OCI-LY7 (cell line): Measurements from ENCODE around the gene TTC7B. TPM values are rescaled to one million over a fixed set of nuclear protein-coding genes. Genes with fewer than 3 reads are reported as not detected.

Source experiments
- BruUV-seq: library from RNA; stranded (reverse); fragments of 400-500 nt; replicated peaks from 2 replicates; lab custom pipeline; 2021; lab: Mats Ljungman, UMichigan
- CTCF ChIA-PET: fragments of 300-600 bp; sonication (Branson Sonifier 250); formaldehyde crosslinking; loops from one replicate; lab custom pipeline; 2022; ENCODE audit warnings: antibody characterized with exemption; ENCODE audit not compliant: unreplicated experiment; lab: Charles Lee
- POLR2A ChIA-PET: fragments of 300-600 bp; sonication (Branson Sonifier 250); formaldehyde crosslinking; loops from one replicate; lab custom pipeline; 2022; ENCODE audit warnings: antibody characterized with exemption; lab: Charles Lee
- DNase-seq: peaks from one replicate; pipeline ENCODE4 v3.0.0-alpha.2; 2015; ENCODE audit warnings: low spot score
- H2AFZ ChIP-seq: fragments of 200-600 bp; sonication (generic), shearing (Covaris generic); 2 replicates; pipeline ENCODE4 v1.6.1; 2014; ENCODE audit warnings: mild to moderate bottlenecking, antibody characterized with exemption, low read length, moderate library complexity
- H3K27ac ChIP-seq: fragments of 200-600 bp; sonication (generic); 2 replicates; pipeline ENCODE4 v1.5.1; 2014; ENCODE audit warnings: mixed run types, low read depth, mild to moderate bottlenecking, moderate library complexity, low read length, inconsistent platforms; ENCODE audit not compliant: poor library complexity, severe bottlenecking
- H3K36me3 ChIP-seq: fragments of 200-600 bp; sonication (generic); 2 replicates; pipeline ENCODE4 v1.6.1; 2014; ENCODE audit warnings: mild to moderate bottlenecking, antibody characterized with exemption, low read length, moderate library complexity, mixed read lengths; ENCODE audit not compliant: insufficient read depth
- H3K4me1 ChIP-seq: fragments of 200-600 bp; sonication (generic); 2 replicates; pipeline ENCODE4 v1.5.1; 2014; ENCODE audit warnings: mild to moderate bottlenecking, low read length; ENCODE audit not compliant: insufficient read depth, poor library complexity, severe bottlenecking
- H3K4me2 ChIP-seq: fragments of 200-600 bp; sonication (generic); 2 replicates; pipeline ENCODE4 v1.6.1; 2014; ENCODE audit warnings: mild to moderate bottlenecking, low read length
- H3K4me3 ChIP-seq: fragments of 200-600 bp; sonication (generic); 2 replicates; pipeline ENCODE4 v1.5.1; 2014; ENCODE audit warnings: mild to moderate bottlenecking, low read depth, low read length; ENCODE audit not compliant: poor library complexity, severe bottlenecking
- H3K79me2 ChIP-seq: fragments of 200-600 bp; sonication (generic); 2 replicates; pipeline ENCODE4 v1.6.1; 2016; ENCODE audit warnings: low read depth, mild to moderate bottlenecking, low read length, moderate library complexity, mixed read lengths; ENCODE audit not compliant: insufficient read depth
- H3K9me2 ChIP-seq: fragments of 200-600 bp; sonication (generic); 2 replicates; pipeline ENCODE4 v1.6.1; 2016; ENCODE audit warnings: mild to moderate bottlenecking, low read length, mixed read lengths; ENCODE audit not compliant: insufficient read depth
- H3K9me3 ChIP-seq: fragments of 200-600 bp; sonication (generic); 2 replicates; pipeline ENCODE4 v1.6.1; 2014; ENCODE audit warnings: mild to moderate bottlenecking, mixed run types, low read length, mixed read lengths
- H4K20me1 ChIP-seq: fragments of 200-600 bp; sonication (generic); 2 replicates; pipeline ENCODE4 v1.6.1; 2014; ENCODE audit warnings: mild to moderate bottlenecking, antibody characterized with exemption, low read length, moderate library complexity, mixed read lengths; ENCODE audit not compliant: insufficient read depth
- EZH2phosphoT487 ChIP-seq: fragments of 200-600 bp; sonication (generic); IDR thresholded peaks from 2 replicates; pipeline ENCODE4 v1.6.1; 2018; ENCODE audit warnings: low read depth, borderline replicate concordance, mild to moderate bottlenecking, mixed run types, antibody characterized with exemption, low read length, moderate library complexity, mixed read lengths
- intact Hi-C: fragments of 100-400 bp; cut with micrococcal nuclease; formaldehyde crosslinking; loops from one replicate; pipeline ENCODE4 v1.10.0; 2022; ENCODE audit not compliant: unreplicated experiment
- total RNA-seq, 2 experiments: library from RNA; depleted of rRNA in 1 of 2; stranded (reverse); fragments of >200 nt in 1 of 2; shearing (Covaris generic) in 1 of 2; gene quantifications; 2 replicates each; pipeline ENCODE4 v1.2.3, GENCODE V29; 2014 to 2022
- TF ChIP-seq, protein P1 (sequence below): fragments of 200-600 bp; sonication (generic); conservative IDR thresholded peaks from 2 replicates; pipeline ENCODE4 v1.5.1; 2014; ENCODE audit warnings: mild to moderate bottlenecking, antibody characterized with exemption, low read length, moderate library complexity, mixed read lengths

TTC7B gene
- total RNA-seq, 2 experiments from 2014 or later = 0.19 to 0.51 TPM

DNA sequence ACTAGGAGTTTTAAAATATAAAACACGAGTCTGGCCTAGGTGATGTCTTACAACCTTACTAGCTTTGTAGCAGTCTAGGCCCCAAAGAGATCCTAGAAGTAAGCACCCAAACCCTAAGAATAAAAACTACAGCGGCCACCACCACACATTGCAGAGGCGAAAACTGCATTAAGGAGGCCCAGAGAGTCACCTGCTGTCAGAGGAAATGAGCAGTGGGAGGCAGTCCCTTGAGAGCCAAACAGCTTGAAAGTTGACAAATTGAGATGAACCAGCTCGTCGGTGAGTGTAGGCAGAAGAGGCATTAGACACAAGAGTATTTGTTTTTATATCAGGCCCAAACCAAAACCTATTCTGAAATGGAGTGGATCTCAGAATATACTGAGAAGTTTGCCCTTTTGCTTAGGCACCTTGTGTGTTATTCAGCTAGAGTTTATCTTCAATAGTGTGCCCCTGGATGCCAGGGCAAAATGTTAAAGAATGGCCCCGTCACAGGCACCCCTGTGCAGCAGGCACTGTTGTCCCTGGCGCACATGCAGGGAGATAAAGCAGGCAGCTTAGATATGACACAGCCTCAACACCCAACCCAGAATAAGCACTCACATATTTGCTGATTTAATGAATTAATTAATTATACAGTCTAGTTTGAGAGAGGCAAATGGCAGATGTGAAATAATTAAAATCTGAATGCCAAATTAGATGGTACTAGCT is 56.7 kb downstream of the TTC7B start:
- H3K4me3 ChIP-seq = peak overlapping the region; percentile 62
- no peaks in the 10 kb centered on the region for H3K9me2 ChIP-seq
- POLR2A ChIA-PET = interaction anchor here (0.6 to 2.1 kb wide), 8 partner anchors 8 to 1160 kb away, joined by 3 to 6 read pairs (median 3); no protein-coding TSS in a partner anchor
- H2AFZ ChIP-seq = peak overlapping the region; percentile 95
- TF ChIP-seq, protein P1, sequence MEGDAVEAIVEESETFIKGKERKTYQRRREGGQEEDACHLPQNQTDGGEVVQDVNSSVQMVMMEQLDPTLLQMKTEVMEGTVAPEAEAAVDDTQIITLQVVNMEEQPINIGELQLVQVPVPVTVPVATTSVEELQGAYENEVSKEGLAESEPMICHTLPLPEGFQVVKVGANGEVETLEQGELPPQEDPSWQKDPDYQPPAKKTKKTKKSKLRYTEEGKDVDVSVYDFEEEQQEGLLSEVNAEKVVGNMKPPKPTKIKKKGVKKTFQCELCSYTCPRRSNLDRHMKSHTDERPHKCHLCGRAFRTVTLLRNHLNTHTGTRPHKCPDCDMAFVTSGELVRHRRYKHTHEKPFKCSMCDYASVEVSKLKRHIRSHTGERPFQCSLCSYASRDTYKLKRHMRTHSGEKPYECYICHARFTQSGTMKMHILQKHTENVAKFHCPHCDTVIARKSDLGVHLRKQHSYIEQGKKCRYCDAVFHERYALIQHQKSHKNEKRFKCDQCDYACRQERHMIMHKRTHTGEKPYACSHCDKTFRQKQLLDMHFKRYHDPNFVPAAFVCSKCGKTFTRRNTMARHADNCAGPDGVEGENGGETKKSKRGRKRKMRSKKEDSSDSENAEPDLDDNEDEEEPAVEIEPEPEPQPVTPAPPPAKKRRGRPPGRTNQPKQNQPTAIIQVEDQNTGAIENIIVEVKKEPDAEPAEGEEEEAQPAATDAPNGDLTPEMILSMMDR = no peak
- TF ChIP-seq EZH2phosphoT487 = no peak
- no peaks in the 10 kb centered on the region for H4K20me1 ChIP-seq
- peaks cover 19% of the 10 kb centered on the region for H3K4me1 ChIP-seq
- no peaks in the 10 kb centered on the region for H3K79me2 ChIP-seq
- no peaks in the 10 kb centered on the region for H3K36me3 ChIP-seq
- peak; percentile 78 for DNase-seq
- no TSS peak for BruUV-seq
- H3K9me3 ChIP-seq = peaks cover 11% of the 10 kb centered on the region; the same call in 1 of the 2 replicates
- intact Hi-C loops = no loop called here
- H3K27ac ChIP-seq = peak overlapping the region; percentile 36
- H3K4me2 ChIP-seq = peak overlapping the region; percentile 90
- CTCF ChIA-PET = interaction anchor here (0.8 to 1.4 kb wide), 2 partner anchors 12 to 807 kb away, joined by 3 to 4 read pairs; no protein-coding TSS in a partner anchor

GRCh38 chr14:90758959-90759358 is 57.3 kb downstream of the TTC7B start:
- DNase-seq = peak; percentile 4
- Histone ChIP-seq H4K20me1 (no peaks in the 10 kb centered on the region), H3K4me3 (peak overlapping the region; percentile 62), H3K4me1 (peaks cover 19% of the 10 kb centered on the region), H2AFZ (peak overlapping the region; percentile 95), H3K36me3 (no peaks in the 10 kb centered on the region), H3K9me2 (no peaks in the 10 kb centered on the region), H3K4me2 (peak overlapping the region; percentile 90), H3K79me2 (no peaks in the 10 kb centered on the region), H3K27ac (no peak overlapping the region), H3K9me3 (peaks cover 11% of the 10 kb centered on the region; the same call in 1 of the 2 replicates)
- TF ChIP-seq EZH2phosphoT487 = no peak
- TF ChIP-seq, protein P1 = no peak
- BruUV-seq = no TSS peak
- intact Hi-C loops = loop anchor here (1.0 kb wide), 1 partner anchor 360 kb away; no protein-coding TSS in a partner anchor
- POLR2A ChIA-PET = interaction anchor here (0.6 to 2.1 kb wide), 6 partner anchors 9 to 880 kb away, joined by 3 to 6 read pairs (median 3); no protein-coding TSS in a partner anchor
- CTCF ChIA-PET = interaction anchor here (0.6 to 1.4 kb wide), 5 partner anchors 13 to 807 kb away, joined by 3 to 4 read pairs (median 3); no protein-coding TSS in a partner anchor
